ENCODE data around the gene SH2D2A.

GRCh38 chr1:156804026-156804425 lies 12.6 kb downstream of the SH2D2A start:
- no peak for TF ChIP-seq SPI1 (IDR thresholded peaks at IDR 0.05; ENCODE audit: borderline replicate concordance, low read depth)
- TF ChIP-seq, protein P1, sequence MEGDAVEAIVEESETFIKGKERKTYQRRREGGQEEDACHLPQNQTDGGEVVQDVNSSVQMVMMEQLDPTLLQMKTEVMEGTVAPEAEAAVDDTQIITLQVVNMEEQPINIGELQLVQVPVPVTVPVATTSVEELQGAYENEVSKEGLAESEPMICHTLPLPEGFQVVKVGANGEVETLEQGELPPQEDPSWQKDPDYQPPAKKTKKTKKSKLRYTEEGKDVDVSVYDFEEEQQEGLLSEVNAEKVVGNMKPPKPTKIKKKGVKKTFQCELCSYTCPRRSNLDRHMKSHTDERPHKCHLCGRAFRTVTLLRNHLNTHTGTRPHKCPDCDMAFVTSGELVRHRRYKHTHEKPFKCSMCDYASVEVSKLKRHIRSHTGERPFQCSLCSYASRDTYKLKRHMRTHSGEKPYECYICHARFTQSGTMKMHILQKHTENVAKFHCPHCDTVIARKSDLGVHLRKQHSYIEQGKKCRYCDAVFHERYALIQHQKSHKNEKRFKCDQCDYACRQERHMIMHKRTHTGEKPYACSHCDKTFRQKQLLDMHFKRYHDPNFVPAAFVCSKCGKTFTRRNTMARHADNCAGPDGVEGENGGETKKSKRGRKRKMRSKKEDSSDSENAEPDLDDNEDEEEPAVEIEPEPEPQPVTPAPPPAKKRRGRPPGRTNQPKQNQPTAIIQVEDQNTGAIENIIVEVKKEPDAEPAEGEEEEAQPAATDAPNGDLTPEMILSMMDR (IDR thresholded peaks at IDR 0.05; ENCODE audit: insufficient read depth, low read length) = no peak
- TF ChIP-seq POLR2AphosphoS5 (IDR thresholded peaks at IDR 0.05; ENCODE audit: low read depth) = no peak
